Effector memory CD8-positive, alpha-beta T cell (primary cell): ENCODE measurements around the gene USP9X.
"Not testable (repeated sequence)": the region's sequence is repeated elsewhere in the genome, so short reads cannot be mapped to it uniquely, and the experiment has no call there.

Source experiments
- ATAC-seq: fragments of 150-1000 bp; cut with Tn5 transposase; replicated peaks from 2 replicates; pipeline ENCODE4 v1.10.0; 2021; ENCODE audit warnings: mild to moderate bottlenecking, moderate library complexity
- DNase-seq, 3 experiments: peaks; one replicate each; pipeline ENCODE4 v3.0.0; 2021
- H3K27ac Mint-ChIP-seq, 2 donors: one replicate each; pipeline ENCODE4 v1.8.0; 2022; ENCODE audit warnings: mild to moderate bottlenecking in 2 of 2, mixed read lengths in 2 of 2, moderate library complexity in 2 of 2
- H3K27me3 Mint-ChIP-seq, 2 donors: one replicate each; pipeline ENCODE4 v1.8.0; 2022; ENCODE audit warnings: mixed read lengths in 2 of 2
- H3K36me3 Mint-ChIP-seq: one replicate; pipeline ENCODE4 v1.8.0; 2022; ENCODE audit warnings: mild to moderate bottlenecking, moderate library complexity, mixed read lengths; ENCODE audit not compliant: insufficient read depth
- H3K4me1 Mint-ChIP-seq, 2 donors: one replicate each; pipeline ENCODE4 v1.8.0; 2022; ENCODE audit warnings: low read depth in 2 of 2, mixed read lengths in 2 of 2
- H3K4me3 Mint-ChIP-seq, 2 donors: one replicate each; pipeline ENCODE4 v1.8.0; 2022; ENCODE audit warnings: mild to moderate bottlenecking in 2 of 2, mixed read lengths in 2 of 2, moderate library complexity in 2 of 2
- H3K9me3 Mint-ChIP-seq, 2 donors: one replicate each; pipeline ENCODE4 v1.8.0; 2022; ENCODE audit warnings: mixed read lengths in 2 of 2
- total RNA-seq, 9 experiments: gene quantifications; one replicate each; lab custom pipeline; 2026; lab: John Stamatoyannopoulos, UW

The USP9X gene
- 232 to 462 (median 343) reads per million in 9 experiments for total RNA-seq

GRCh38 chrX:41084893-41085511 lies at the start of gene USP9X:
Gene USP9X, plus strand, starts transcription at chrX:41085445. Its CDS starts 38,184 bp downstream, at chrX:41123629.
- Mint-ChIP-seq H3K4me1 (peaks cover 8 to 18% of the 10 kb centered on the region in 2 donors), H3K36me3 (peaks cover 46% of the 10 kb centered on the region), H3K27ac (peak within 1 kb of the TSS; percentile 98), H3K27me3 (no peaks in the 10 kb centered on the region), H3K9me3 (no peaks in the 10 kb centered on the region), H3K4me3 (peak within 1 kb of the TSS; percentile 83 to 86)
- peak; percentile 78 to 81 (median 80) for DNase-seq
- peak; percentile 63 for ATAC-seq

- H3K4me1 Mint-ChIP-seq, result no peaks in the 10 kb centered on the region
- ATAC-seq (no peak), DNase-seq (no peak)
- H3K9me3 Mint-ChIP-seq, result no peaks in the 10 kb centered on the region
- no peak overlapping the region for H3K27ac Mint-ChIP-seq
- H3K27me3 Mint-ChIP-seq, result no peaks in the 10 kb centered on the region
- H3K4me3 Mint-ChIP-seq, result no peak overlapping the region
- no peaks in the 10 kb centered on the region for H3K36me3 Mint-ChIP-seq
Measured at GRCh38 chrX:41035582-41035981, 49.7 kb upstream of the USP9X start.

- H3K27ac Mint-ChIP-seq, result no peak overlapping the region
- no peaks in the 10 kb centered on the region for H3K9me3 Mint-ChIP-seq
- no peak overlapping the region for H3K4me3 Mint-ChIP-seq
- H3K36me3 Mint-ChIP-seq, result no peaks in the 10 kb centered on the region
- no peak for DNase-seq
- no peaks in the 10 kb centered on the region for H3K4me1 Mint-ChIP-seq
- H3K27me3 Mint-ChIP-seq, result no peaks in the 10 kb centered on the region
- no peak for ATAC-seq
Measured at GRCh38 chrX:41036668-41037326, 48.4 kb upstream of the USP9X start.

- no peaks in the 10 kb centered on the region for H3K4me1 Mint-ChIP-seq
- H3K4me3 Mint-ChIP-seq, result no peak overlapping the region
- ATAC-seq (no peak), DNase-seq (no peak)
- no peak overlapping the region for H3K27ac Mint-ChIP-seq
- H3K9me3 Mint-ChIP-seq, result no peaks in the 10 kb centered on the region
- H3K27me3 Mint-ChIP-seq, result no peaks in the 10 kb centered on the region
- no peaks in the 10 kb centered on the region for H3K36me3 Mint-ChIP-seq
Measured at GRCh38 chrX:41043196-41043595, 42.0 kb upstream of the USP9X start.

- ATAC-seq (no peak), DNase-seq (no peak)
- no peaks in the 10 kb centered on the region for H3K27me3 Mint-ChIP-seq
- H3K9me3 Mint-ChIP-seq, result no peaks in the 10 kb centered on the region
- H3K27ac Mint-ChIP-seq, result no peak overlapping the region
- H3K4me1 Mint-ChIP-seq, result no peaks in the 10 kb centered on the region
- H3K4me3 Mint-ChIP-seq, result no peak overlapping the region
- H3K36me3 Mint-ChIP-seq, result no peaks in the 10 kb centered on the region
Measured at GRCh38 chrX:41043674-41044345, 41.4 kb upstream of the USP9X start.

- Mint-ChIP-seq H3K4me3 (no peak overlapping the region), H3K4me1 (no peaks in the 10 kb centered on the region), H3K27me3 (no peaks in the 10 kb centered on the region), H3K27ac (no peak overlapping the region), H3K9me3 (no peaks in the 10 kb centered on the region), H3K36me3 (no peaks in the 10 kb centered on the region)
- no peak for DNase-seq
- ATAC-seq, result no peak
Measured at GRCh38 chrX:41045960-41046567, 39.2 kb upstream of the USP9X start.

- DNase-seq (no peak), ATAC-seq (no peak)
- Mint-ChIP-seq H3K9me3 (no peaks in the 10 kb centered on the region), H3K27me3 (no peaks in the 10 kb centered on the region), H3K27ac (no peak overlapping the region), H3K4me1 (no peaks in the 10 kb centered on the region), H3K4me3 (no peak overlapping the region), H3K36me3 (no peaks in the 10 kb centered on the region)
Measured at GRCh38 chrX:41047878-41048534, 37.2 kb upstream of the USP9X start.

- no peaks in the 10 kb centered on the region for H3K4me1 Mint-ChIP-seq
- no peaks in the 10 kb centered on the region for H3K36me3 Mint-ChIP-seq
- no peak for DNase-seq
- H3K9me3 Mint-ChIP-seq, result no peaks in the 10 kb centered on the region
- ATAC-seq, result no peak
- no peak overlapping the region for H3K4me3 Mint-ChIP-seq
- no peak overlapping the region for H3K27ac Mint-ChIP-seq
- H3K27me3 Mint-ChIP-seq, result no peaks in the 10 kb centered on the region
Measured at GRCh38 chrX:41050359-41050758, 34.9 kb upstream of the USP9X start.

GRCh38 chrX:41051288-41051687 lies 34.0 kb upstream of the USP9X start:
- DNase-seq (no peak), ATAC-seq (no peak)
- Mint-ChIP-seq H3K9me3 (no peaks in the 10 kb centered on the region), H3K4me3 (no peak overlapping the region), H3K4me1 (no peaks in the 10 kb centered on the region), H3K27ac (no peak overlapping the region), H3K27me3 (no peaks in the 10 kb centered on the region), H3K36me3 (no peaks in the 10 kb centered on the region)

- H3K9me3 Mint-ChIP-seq, result no peaks in the 10 kb centered on the region
- H3K4me1 Mint-ChIP-seq, result no peaks in the 10 kb centered on the region
- H3K27me3 Mint-ChIP-seq, result no peaks in the 10 kb centered on the region
- no peak for ATAC-seq
- no peak overlapping the region for H3K4me3 Mint-ChIP-seq
- no peak for DNase-seq
- no peaks in the 10 kb centered on the region for H3K36me3 Mint-ChIP-seq
- no peak overlapping the region for H3K27ac Mint-ChIP-seq
Measured at GRCh38 chrX:41055740-41056139, 29.5 kb upstream of the USP9X start.

GRCh38 chrX:41063276-41063675 lies 22.0 kb upstream of the USP9X start:
- not testable (repeated sequence) for H3K27ac Mint-ChIP-seq, H3K4me1 Mint-ChIP-seq, H3K27me3 Mint-ChIP-seq, ATAC-seq, H3K4me3 Mint-ChIP-seq, DNase-seq, H3K9me3 Mint-ChIP-seq, H3K36me3 Mint-ChIP-seq

GRCh38 chrX:41064018-41064417 lies 21.2 kb upstream of the USP9X start:
- Mint-ChIP-seq H3K9me3 (no peaks in the 10 kb centered on the region), H3K36me3 (no peaks in the 10 kb centered on the region), H3K27me3 (no peaks in the 10 kb centered on the region), H3K27ac (no peak overlapping the region), H3K4me3 (no peak overlapping the region), H3K4me1 (no peaks in the 10 kb centered on the region)
- no peak for DNase-seq
- ATAC-seq, result no peak

GRCh38 chrX:41066391-41066790 lies 18.9 kb upstream of the USP9X start:
- Mint-ChIP-seq H3K4me1 (no peaks in the 10 kb centered on the region), H3K27me3 (no peaks in the 10 kb centered on the region), H3K9me3 (no peaks in the 10 kb centered on the region), H3K4me3 (no peak overlapping the region), H3K36me3 (peaks cover 2% of the 10 kb centered on the region), H3K27ac (no peak overlapping the region)
- ATAC-seq, result no peak
- DNase-seq, result no peak
